GM12878 (cell line): Measurements from ENCODE around the gene UBLCP1. TPM values are rescaled to one million over a fixed set of nuclear protein-coding genes. Genes with fewer than 3 reads are reported as not detected.

Source experiments
- ATAC-seq: fragments of 200-7000 bp; cut with Tn5 transposase; 3 replicates; pipeline ENCODE4 v1.9.1; 2020; ENCODE audit warnings: mild to moderate bottlenecking, moderate library complexity
- BruUV-seq: library from RNA; stranded (reverse); fragments of 400-500 nt; replicated peaks from 2 replicates; lab custom pipeline; 2021; lab: Mats Ljungman, UMichigan
- CTCF ChIA-PET: fragments of 300-600 bp; sonication (Branson Sonifier 250); formaldehyde crosslinking; extraction: SDS; loops from one replicate; lab custom pipeline; 2021; ENCODE audit warnings: inconsistent platforms; lab: Yijun Ruan, JAX
- POLR2A ChIA-PET: fragments of 350-600 bp; formaldehyde crosslinking; extraction: SDS; loops from one replicate; lab custom pipeline; 2021; ENCODE audit warnings: inconsistent platforms; lab: Charles Lee
- RAD21 ChIA-PET: fragments of 300-600 bp; sonication (Branson Sonifier 250); formaldehyde crosslinking; loops from one replicate; lab custom pipeline; 2023; ENCODE audit warnings: antibody characterized with exemption; ENCODE audit not compliant: unreplicated experiment; lab: Charles Lee
- SMC1A ChIA-PET: fragments of 300-600 bp; sonication (Branson Sonifier 250); formaldehyde crosslinking; loops from one replicate; lab custom pipeline; 2023; ENCODE audit not compliant: unreplicated experiment, uncharacterized antibody; lab: Charles Lee
- DNase-seq: peaks from one replicate; pipeline ENCODE4 v3.0.0-alpha.2; 2011; ENCODE audit warnings: low read depth, low spot score
- FAIRE-seq: peaks from 3 replicates; lab custom pipeline; 2011; peaks lifted over from hg19 to GRCh38; lab: Jason Lieb, UNC
- H2AFZ ChIP-seq: 2 replicates; pipeline ENCODE4 v1.6.0; 2011; ENCODE audit warnings: low read depth, low read length, control low read depth; ENCODE audit not compliant: control insufficient read depth
- H3K27ac ChIP-seq: 2 replicates; pipeline ENCODE4 v1.5.1; 2011; ENCODE audit warnings: control low read depth; ENCODE audit not compliant: control insufficient read depth, insufficient read depth
- H3K27me3 ChIP-seq, 2 experiments: replicated peaks in 1 of 2; 2 replicates each; pipeline versions ENCODE4 v1.6.0 to v1.6.1; 2011; ENCODE audit warnings: low read length in 1 of 2; ENCODE audit not compliant: control insufficient read depth in 2 of 2, insufficient read depth in 2 of 2
- H3K36me3 ChIP-seq, 2 experiments: 2 replicates each; pipeline ENCODE4 v1.5.1; 2011; ENCODE audit warnings: low read length in 1 of 2; ENCODE audit not compliant: control insufficient read depth in 2 of 2, insufficient read depth in 2 of 2
- H3K4me1 ChIP-seq: 2 replicates; pipeline ENCODE4 v1.6.1; 2011; ENCODE audit warnings: mild to moderate bottlenecking, low read length, moderate library complexity, mixed read lengths; ENCODE audit not compliant: control insufficient read depth, insufficient read depth
- H3K4me2 ChIP-seq: 2 replicates; pipeline ENCODE4 v1.6.0; 2011; ENCODE audit warnings: control low read depth; ENCODE audit not compliant: control insufficient read depth, insufficient read depth
- H3K4me3 ChIP-seq: fragments of 200-600 bp; sonication (generic); 2 replicates; pipeline ENCODE4 v1.5.1; 2016
- H3K79me2 ChIP-seq: 2 replicates; pipeline ENCODE4 v1.6.0; 2011; ENCODE audit warnings: low read length; ENCODE audit not compliant: control insufficient read depth, insufficient read depth
- H3K9ac ChIP-seq: 2 replicates; pipeline ENCODE4 v1.8.0; 2011; ENCODE audit warnings: low read length, control low read depth, mixed read lengths; ENCODE audit not compliant: control insufficient read depth, insufficient read depth
- H3K9me3 ChIP-seq: replicated peaks from 3 replicates; pipeline ENCODE4 v1.5.1; 2011; ENCODE audit warnings: mild to moderate bottlenecking, low read length; ENCODE audit not compliant: control insufficient read depth, insufficient read depth
- H4K20me1 ChIP-seq: 2 replicates; pipeline ENCODE4 v1.6.0; 2011; ENCODE audit not compliant: control insufficient read depth, insufficient read depth
- GABPA ChIP-seq: IDR thresholded peaks from 2 replicates; pipeline ENCODE4 v1.6.1; 2014; ENCODE audit warnings: antibody characterized with exemption, low read depth, mild to moderate bottlenecking, inconsistent platforms
- NFYB ChIP-seq: IDR thresholded peaks from 2 replicates; pipeline ENCODE4 v1.6.1; 2011; ENCODE audit warnings: low read depth, mild to moderate bottlenecking, low read length, improper control_type of control experiment, moderate library complexity; ENCODE audit not compliant: insufficient read depth
- RAD21 ChIP-seq: IDR thresholded peaks from 2 replicates; pipeline ENCODE4 v1.6.1; 2011; ENCODE audit warnings: mild to moderate bottlenecking, low read depth, low read length, moderate library complexity; ENCODE audit not compliant: insufficient read depth
- SMC3 ChIP-seq: IDR thresholded peaks from 2 replicates; pipeline ENCODE4 v1.6.1; 2011; ENCODE audit warnings: low read length, improper control_type of control experiment, borderline replicate concordance
- STAT3 ChIP-seq: IDR thresholded peaks from 2 replicates; pipeline ENCODE4 v1.6.1; 2011; ENCODE audit warnings: low read depth, low read length, improper control_type of control experiment
- WGBS: methylation state at CpG from one replicate; pipeline ENCODE4 v1.1.6; 2016; ENCODE audit warnings: low lambda C conversion rate; ENCODE audit not compliant: insufficient replicate concordance, insufficient coverage; ENCODE audit errors: missing lambda C conversion rate; 5-methylcytosine and 5-hydroxymethylcytosine counted together
- in situ Hi-C: fragments of 300-500 bp; cut with MboI; formaldehyde crosslinking; loops from 9 replicates; pipeline ENCODE4 v1.14.3; 2018; ENCODE audit warnings: mixed read lengths
- intact Hi-C: fragments of 100-400 bp; cut with micrococcal nuclease; formaldehyde crosslinking; loops from one replicate; pipeline ENCODE4 v1.14.2; 2022; ENCODE audit not compliant: unreplicated experiment
- polyA plus RNA-seq, 11 experiments: library from polyadenylated mRNA; depleted of rRNA in 4 of 11; unstranded in 6 of 11; stranded (reverse) in 5 of 11; fragments of >200 nt; fragmentation: Nextera tagmentation in 4 of 11; fragmentation: Illumina TruSeq in 1 of 11; extraction: Ambion mirVana in 4 of 11; extraction: Trizol in 1 of 11; gene quantifications; 1 replicate in 1 of 11; 2 replicates in 10 of 11; pipeline versions ENCODE4 v1.2.1 to v1.2.3, GENCODE V29; 2011 to 2016; ENCODE audit warnings: inconsistent platforms in 2 of 11, missing spikeins in 2 of 11, low read depth in 1 of 11
- total RNA-seq, 4 experiments: library from RNA; depleted of rRNA in 3 of 4; stranded (reverse); fragments of >200 nt in 3 of 4; fragmentation: Illumina TruSeq in 1 of 4; extraction: Trizol in 1 of 4; gene quantifications; 2 replicates each; pipeline versions ENCODE4 v1.2.1 to v1.2.3, GENCODE V29; 2013 to 2021
- TF ChIP-seq, protein P1 (sequence below): fragments of 450-650 bp; IDR thresholded peaks from 2 replicates; pipeline ENCODE4 v1.6.1; 2016; ENCODE audit warnings: mild to moderate bottlenecking, moderate library complexity, borderline replicate concordance
- TF ChIP-seq, protein P2 (sequence below), 3 experiments: IDR thresholded peaks in 2 of 3; conservative IDR thresholded peaks in 1 of 3; 2 replicates each; pipeline ENCODE4 v1.5.1; 2011; ENCODE audit warnings: low read depth in 3 of 3, low read length in 3 of 3, mild to moderate bottlenecking in 3 of 3, control low read depth in 2 of 3, moderate library complexity in 2 of 3, inconsistent platforms in 1 of 3, mixed read lengths in 1 of 3; ENCODE audit not compliant: control insufficient read depth in 2 of 3, insufficient read depth in 1 of 3; ENCODE audit errors: extremely low read depth in 1 of 3

The UBLCP1 gene
- total and polyA plus RNA-seq, 10 of the 15 experiments (the other 5 are each of a cell fraction or from before 2014, with no cell fraction given) = 18.8 to 44.2 (median 32.1) TPM

DNA sequence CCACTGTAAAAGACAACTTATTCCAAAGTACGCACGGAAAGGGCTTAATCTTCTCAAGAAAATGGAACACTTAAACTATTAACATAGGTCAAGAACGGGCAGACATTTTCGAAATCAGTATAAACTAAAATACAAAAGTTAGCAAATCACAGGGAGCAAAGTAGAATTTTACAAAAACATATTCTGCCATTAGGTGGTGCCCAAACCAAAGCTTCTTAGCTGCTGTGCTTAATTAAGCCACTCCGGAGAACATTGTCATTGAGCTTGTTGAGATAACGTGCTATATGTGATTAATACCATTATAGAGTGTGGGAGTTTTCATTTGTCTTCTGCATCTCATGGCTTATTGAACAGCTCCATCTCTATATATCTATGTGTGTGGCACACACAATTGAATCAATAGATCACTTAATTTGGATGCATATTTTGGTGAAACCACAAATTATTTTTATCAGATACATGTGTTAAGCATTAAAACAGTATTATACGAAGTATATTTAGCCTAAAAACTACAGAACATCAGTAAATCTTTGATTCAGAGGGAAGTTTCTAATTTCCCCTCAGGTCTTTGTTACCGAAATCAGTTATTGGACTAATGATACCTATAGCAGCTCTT lies 23.4 kb downstream of the UBLCP1 start:
- no peak overlapping the region for H3K4me2 ChIP-seq
- DNase-seq = no peak
- H2AFZ ChIP-seq = no peak overlapping the region
- H3K4me3 ChIP-seq = no peak overlapping the region
- no peaks in the 10 kb centered on the region for H3K27me3 ChIP-seq
- no peaks in the 10 kb centered on the region for H3K9me3 ChIP-seq
- no peak overlapping the region for H3K27ac ChIP-seq
- H3K4me1 ChIP-seq = no peaks in the 10 kb centered on the region
- TF ChIP-seq RAD21 = peak; percentile 70
- peak; percentile 48; the same call in 1 of the 2 replicates for TF ChIP-seq SMC3
- TF ChIP-seq NFYB = no peak
- no peak for TF ChIP-seq STAT3
- TF ChIP-seq, protein P1, sequence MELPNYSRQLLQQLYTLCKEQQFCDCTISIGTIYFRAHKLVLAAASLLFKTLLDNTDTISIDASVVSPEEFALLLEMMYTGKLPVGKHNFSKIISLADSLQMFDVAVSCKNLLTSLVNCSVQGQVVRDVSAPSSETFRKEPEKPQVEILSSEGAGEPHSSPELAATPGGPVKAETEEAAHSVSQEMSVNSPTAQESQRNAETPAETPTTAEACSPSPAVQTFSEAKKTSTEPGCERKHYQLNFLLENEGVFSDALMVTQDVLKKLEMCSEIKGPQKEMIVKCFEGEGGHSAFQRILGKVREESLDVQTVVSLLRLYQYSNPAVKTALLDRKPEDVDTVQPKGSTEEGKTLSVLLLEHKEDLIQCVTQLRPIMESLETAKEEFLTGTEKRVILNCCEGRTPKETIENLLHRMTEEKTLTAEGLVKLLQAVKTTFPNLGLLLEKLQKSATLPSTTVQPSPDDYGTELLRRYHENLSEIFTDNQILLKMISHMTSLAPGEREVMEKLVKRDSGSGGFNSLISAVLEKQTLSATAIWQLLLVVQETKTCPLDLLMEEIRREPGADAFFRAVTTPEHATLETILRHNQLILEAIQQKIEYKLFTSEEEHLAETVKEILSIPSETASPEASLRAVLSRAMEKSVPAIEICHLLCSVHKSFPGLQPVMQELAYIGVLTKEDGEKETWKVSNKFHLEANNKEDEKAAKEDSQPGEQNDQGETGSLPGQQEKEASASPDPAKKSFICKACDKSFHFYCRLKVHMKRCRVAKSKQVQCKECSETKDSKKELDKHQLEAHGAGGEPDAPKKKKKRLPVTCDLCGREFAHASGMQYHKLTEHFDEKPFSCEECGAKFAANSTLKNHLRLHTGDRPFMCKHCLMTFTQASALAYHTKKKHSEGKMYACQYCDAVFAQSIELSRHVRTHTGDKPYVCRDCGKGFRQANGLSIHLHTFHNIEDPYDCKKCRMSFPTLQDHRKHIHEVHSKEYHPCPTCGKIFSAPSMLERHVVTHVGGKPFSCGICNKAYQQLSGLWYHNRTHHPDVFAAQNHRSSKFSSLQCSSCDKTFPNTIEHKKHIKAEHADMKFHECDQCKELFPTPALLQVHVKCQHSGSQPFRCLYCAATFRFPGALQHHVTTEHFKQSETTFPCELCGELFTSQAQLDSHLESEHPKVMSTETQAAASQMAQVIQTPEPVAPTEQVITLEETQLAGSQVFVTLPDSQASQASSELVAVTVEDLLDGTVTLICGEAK = no peak
- TF ChIP-seq, protein P2, sequence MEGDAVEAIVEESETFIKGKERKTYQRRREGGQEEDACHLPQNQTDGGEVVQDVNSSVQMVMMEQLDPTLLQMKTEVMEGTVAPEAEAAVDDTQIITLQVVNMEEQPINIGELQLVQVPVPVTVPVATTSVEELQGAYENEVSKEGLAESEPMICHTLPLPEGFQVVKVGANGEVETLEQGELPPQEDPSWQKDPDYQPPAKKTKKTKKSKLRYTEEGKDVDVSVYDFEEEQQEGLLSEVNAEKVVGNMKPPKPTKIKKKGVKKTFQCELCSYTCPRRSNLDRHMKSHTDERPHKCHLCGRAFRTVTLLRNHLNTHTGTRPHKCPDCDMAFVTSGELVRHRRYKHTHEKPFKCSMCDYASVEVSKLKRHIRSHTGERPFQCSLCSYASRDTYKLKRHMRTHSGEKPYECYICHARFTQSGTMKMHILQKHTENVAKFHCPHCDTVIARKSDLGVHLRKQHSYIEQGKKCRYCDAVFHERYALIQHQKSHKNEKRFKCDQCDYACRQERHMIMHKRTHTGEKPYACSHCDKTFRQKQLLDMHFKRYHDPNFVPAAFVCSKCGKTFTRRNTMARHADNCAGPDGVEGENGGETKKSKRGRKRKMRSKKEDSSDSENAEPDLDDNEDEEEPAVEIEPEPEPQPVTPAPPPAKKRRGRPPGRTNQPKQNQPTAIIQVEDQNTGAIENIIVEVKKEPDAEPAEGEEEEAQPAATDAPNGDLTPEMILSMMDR (IDR thresholded peaks at IDR 0.05 in 2 of 3, conservative IDR thresholded peaks at IDR 0.05 in 1 of 3; ENCODE audit: control insufficient read depth in 2 of 3, extremely low read depth in 1 of 3, insufficient read depth in 1 of 3, low read depth in 3 of 3, low read length in 3 of 3) = peak; percentile 30 to 52 (median 36); a peak in 4 of 6 replicates
- no peak for TF ChIP-seq GABPA
- in situ Hi-C loops (no loop called here), intact Hi-C loops (loop anchor here (1.0 to 5.0 kb wide), 2 partner anchors 154 to 681 kb away; no protein-coding TSS in a partner anchor)
- POLR2A ChIA-PET = no interaction called here
- ATAC-seq = peak; percentile 56
- H3K36me3 ChIP-seq = no peaks in the 10 kb centered on the region
- FAIRE-seq = no peak
- no peaks in the 10 kb centered on the region for H3K79me2 ChIP-seq
- 71% methylated on average over 8 of the region's 8 CpGs for WGBS
- CTCF ChIA-PET = interaction anchor here (0.6 to 8.3 kb wide), 13 partner anchors 8 to 701 kb away, joined by 3 to 70 read pairs (median 3); no protein-coding TSS in a partner anchor
- no peaks in the 10 kb centered on the region for H4K20me1 ChIP-seq
- H3K9ac ChIP-seq = no peak overlapping the region
- RAD21 ChIA-PET = interaction anchor here (0.7 to 4.1 kb wide), 5 partner anchors 30 to 1057 kb away, joined by 3 to 22 read pairs (median 6); no protein-coding TSS in a partner anchor
- BruUV-seq = no TSS peak
- SMC1A ChIA-PET = interaction anchor here (0.5 to 4.2 kb wide), 13 partner anchors 12 to 701 kb away, joined by 3 to 20 read pairs (median 5); no protein-coding TSS in a partner anchor
